Neural cell (in vitro differentiated cells): ENCODE results near the gene TLE1. TPM values are rescaled to one million over a fixed set of nuclear protein-coding genes. Genes with fewer than 3 reads are reported as not detected.

Source experiments
- H2AFZ ChIP-seq: fragments of 200-600, 300-800 bp; sonication (generic), shearing (Covaris generic); 2 replicates; pipeline ENCODE4 v1.6.0; 2014; ENCODE audit warnings: low read depth, mild to moderate bottlenecking, antibody characterized with exemption, low read length, moderate library complexity
- H3F3A ChIP-seq: fragments of 200-600 bp; shearing (Covaris generic); 2 replicates; pipeline ENCODE4 v1.6.1; 2016; ENCODE audit warnings: mild to moderate bottlenecking, moderate library complexity, mixed read lengths, antibody characterized with exemption, low read length; ENCODE audit not compliant: insufficient read depth, poor library complexity, severe bottlenecking
- H3K27ac ChIP-seq: fragments of 200-600, 300-800 bp; sonication (generic), shearing (Covaris generic); 2 replicates; pipeline ENCODE4 v1.5.1; 2014; ENCODE audit warnings: mild to moderate bottlenecking, low read length, moderate library complexity
- H3K27me3 ChIP-seq: fragments of 300-800, 200-600 bp; sonication (generic), shearing (Covaris generic); 2 replicates; pipeline ENCODE4 v1.6.0; 2014; ENCODE audit warnings: mild to moderate bottlenecking, low read depth, low read length, moderate library complexity; ENCODE audit not compliant: insufficient read depth
- H3K36me3 ChIP-seq: fragments of 300-800, 200-600 bp; sonication (generic), shearing (Covaris generic); 2 replicates; pipeline ENCODE4 v1.5.1; 2014; ENCODE audit warnings: mild to moderate bottlenecking, antibody characterized with exemption, low read length, moderate library complexity; ENCODE audit not compliant: insufficient read depth
- H3K4me2 ChIP-seq: fragments of 300-800, 200-600 bp; sonication (generic), shearing (Covaris generic); 2 replicates; pipeline ENCODE4 v1.6.0; 2014; ENCODE audit warnings: mild to moderate bottlenecking, low read length
- H3K4me3 ChIP-seq: fragments of 300-800, 200-600 bp; sonication (generic), shearing (Covaris generic); 2 replicates; pipeline ENCODE4 v1.5.1; 2014; ENCODE audit warnings: mild to moderate bottlenecking, low read length, moderate library complexity
- H3K79me2 ChIP-seq: fragments of 200-600 bp; shearing (Covaris generic); replicated peaks from 2 replicates; pipeline ENCODE4 v1.6.0; 2014; ENCODE audit warnings: mild to moderate bottlenecking, low read length, moderate library complexity; ENCODE audit not compliant: insufficient read depth
- H3K9ac ChIP-seq: fragments of 300-800, 200-600 bp; sonication (generic), shearing (Covaris generic); 2 replicates; pipeline ENCODE4 v1.6.1; 2016; ENCODE audit warnings: mild to moderate bottlenecking, low read length, mixed read lengths
- H3K9me2 ChIP-seq: fragments of 200-600 bp; shearing (Covaris generic); 2 replicates; pipeline ENCODE4 v1.6.1; 2016; ENCODE audit warnings: mild to moderate bottlenecking, low read length, mixed read lengths; ENCODE audit not compliant: insufficient read depth
- H3K9me3 ChIP-seq: fragments of 200-600, 300-800 bp; sonication (generic), shearing (Covaris generic); 2 replicates; pipeline ENCODE4 v1.6.1; 2016; ENCODE audit warnings: mild to moderate bottlenecking, mixed run types, low read length, moderate library complexity, mixed read lengths
- H4K20me1 ChIP-seq: fragments of 200-600 bp; shearing (Covaris generic); 2 replicates; pipeline ENCODE4 v1.6.1; 2016; ENCODE audit warnings: mild to moderate bottlenecking, mixed run types; ENCODE audit not compliant: insufficient read depth
- CTCF ChIP-seq: fragments of 450-650 bp; IDR thresholded peaks from 2 replicates; pipeline ENCODE4 v1.5.1; 2014; ENCODE audit warnings: antibody characterized with exemption, mild to moderate bottlenecking, moderate library complexity; ENCODE audit not compliant: poor library complexity, severe bottlenecking
- EP300 ChIP-seq: fragments of 450-650 bp; conservative IDR thresholded peaks from 2 replicates; pipeline ENCODE4 v1.6.1; 2014; ENCODE audit warnings: antibody characterized with exemption, mild to moderate bottlenecking, moderate library complexity; ENCODE audit not compliant: poor library complexity, severe bottlenecking
- EZH2 ChIP-seq: fragments of 200-600, 300-800 bp; shearing (Covaris generic), sonication (generic); IDR thresholded peaks from 2 replicates; pipeline ENCODE4 v1.6.1; 2014; ENCODE audit warnings: antibody characterized with exemption, low read length, borderline replicate concordance, mild to moderate bottlenecking; ENCODE audit not compliant: insufficient read depth, poor library complexity, severe bottlenecking
- MXI1 ChIP-seq: fragments of 450-650 bp; conservative IDR thresholded peaks from 2 replicates; pipeline ENCODE4 v1.6.1; 2014; ENCODE audit warnings: antibody characterized with exemption, mild to moderate bottlenecking; ENCODE audit not compliant: poor library complexity, severe bottlenecking
- POLR2AphosphoS5 ChIP-seq: IDR thresholded peaks from 2 replicates; pipeline ENCODE4 v1.6.1; 2012
- RAD21 ChIP-seq: fragments of 450-650 bp; conservative IDR thresholded peaks from 2 replicates; pipeline ENCODE4 v1.6.1; 2014; ENCODE audit warnings: antibody characterized with exemption, mild to moderate bottlenecking, moderate library complexity
- SMC3 ChIP-seq: fragments of 450-650 bp; conservative IDR thresholded peaks from 2 replicates; pipeline ENCODE4 v1.6.1; 2014; ENCODE audit warnings: antibody characterized with exemption, mild to moderate bottlenecking, moderate library complexity; ENCODE audit not compliant: poor library complexity
- TAF1 ChIP-seq: IDR thresholded peaks from 2 replicates; pipeline ENCODE4 v1.6.1; 2012; ENCODE audit warnings: low read depth
- polyA plus RNA-seq: library from polyadenylated mRNA; depleted of rRNA; stranded (reverse); fragments of >200 nt; gene quantifications from 2 replicates; pipeline ENCODE4 v1.2.3, GENCODE V29; 2014
- TF ChIP-seq, protein P1 (sequence below): IDR thresholded peaks from 2 replicates; pipeline ENCODE4 v1.6.1; 2012; ENCODE audit warnings: borderline replicate concordance

The TLE1 gene
- polyA plus RNA-seq, 1 donor from 2014 or later = 93.6 TPM

DNA sequence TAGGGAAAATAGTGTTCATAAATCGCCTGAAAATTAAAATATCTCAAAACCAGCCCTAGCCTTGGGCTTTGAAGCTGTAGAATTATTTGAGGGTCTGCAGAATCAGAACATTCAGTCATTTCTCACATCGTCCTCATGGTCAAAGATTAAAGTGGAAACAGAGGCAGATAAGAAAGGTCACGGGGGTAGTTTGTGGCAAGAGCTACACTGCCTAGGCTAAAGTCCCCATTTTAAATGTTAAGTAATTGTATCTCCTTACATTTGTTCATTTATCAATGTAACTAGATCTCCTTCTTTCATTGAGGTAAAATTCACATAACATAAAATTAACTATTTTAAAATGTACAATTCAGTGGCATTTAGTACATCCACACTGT is 139.2 kb downstream of the TLE1 start:
- Histone ChIP-seq H4K20me1 (no peaks in the 10 kb centered on the region), H3K4me2 (no peak overlapping the region), H3K9me3 (no peaks in the 10 kb centered on the region), H3K27ac (no peak overlapping the region), H3K27me3 (no peaks in the 10 kb centered on the region), H3K79me2 (no peaks in the 10 kb centered on the region), H3K36me3 (no peaks in the 10 kb centered on the region), H3K9me2 (no peaks in the 10 kb centered on the region), H3K9ac (no peak overlapping the region), H2AFZ (no peak overlapping the region), H3K4me3 (no peak overlapping the region), H3F3A (peaks cover 8% of the 10 kb centered on the region)
- no peak for TF ChIP-seq EZH2
- TF ChIP-seq CTCF = no peak
- TF ChIP-seq MXI1 = no peak
- no peak for TF ChIP-seq RAD21
- TF ChIP-seq POLR2AphosphoS5 = no peak
- no peak for TF ChIP-seq EP300
- TF ChIP-seq TAF1 = no peak
- TF ChIP-seq SMC3 = no peak
- TF ChIP-seq, protein P1, sequence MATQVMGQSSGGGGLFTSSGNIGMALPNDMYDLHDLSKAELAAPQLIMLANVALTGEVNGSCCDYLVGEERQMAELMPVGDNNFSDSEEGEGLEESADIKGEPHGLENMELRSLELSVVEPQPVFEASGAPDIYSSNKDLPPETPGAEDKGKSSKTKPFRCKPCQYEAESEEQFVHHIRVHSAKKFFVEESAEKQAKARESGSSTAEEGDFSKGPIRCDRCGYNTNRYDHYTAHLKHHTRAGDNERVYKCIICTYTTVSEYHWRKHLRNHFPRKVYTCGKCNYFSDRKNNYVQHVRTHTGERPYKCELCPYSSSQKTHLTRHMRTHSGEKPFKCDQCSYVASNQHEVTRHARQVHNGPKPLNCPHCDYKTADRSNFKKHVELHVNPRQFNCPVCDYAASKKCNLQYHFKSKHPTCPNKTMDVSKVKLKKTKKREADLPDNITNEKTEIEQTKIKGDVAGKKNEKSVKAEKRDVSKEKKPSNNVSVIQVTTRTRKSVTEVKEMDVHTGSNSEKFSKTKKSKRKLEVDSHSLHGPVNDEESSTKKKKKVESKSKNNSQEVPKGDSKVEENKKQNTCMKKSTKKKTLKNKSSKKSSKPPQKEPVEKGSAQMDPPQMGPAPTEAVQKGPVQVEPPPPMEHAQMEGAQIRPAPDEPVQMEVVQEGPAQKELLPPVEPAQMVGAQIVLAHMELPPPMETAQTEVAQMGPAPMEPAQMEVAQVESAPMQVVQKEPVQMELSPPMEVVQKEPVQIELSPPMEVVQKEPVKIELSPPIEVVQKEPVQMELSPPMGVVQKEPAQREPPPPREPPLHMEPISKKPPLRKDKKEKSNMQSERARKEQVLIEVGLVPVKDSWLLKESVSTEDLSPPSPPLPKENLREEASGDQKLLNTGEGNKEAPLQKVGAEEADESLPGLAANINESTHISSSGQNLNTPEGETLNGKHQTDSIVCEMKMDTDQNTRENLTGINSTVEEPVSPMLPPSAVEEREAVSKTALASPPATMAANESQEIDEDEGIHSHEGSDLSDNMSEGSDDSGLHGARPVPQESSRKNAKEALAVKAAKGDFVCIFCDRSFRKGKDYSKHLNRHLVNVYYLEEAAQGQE = no peak

DNA sequence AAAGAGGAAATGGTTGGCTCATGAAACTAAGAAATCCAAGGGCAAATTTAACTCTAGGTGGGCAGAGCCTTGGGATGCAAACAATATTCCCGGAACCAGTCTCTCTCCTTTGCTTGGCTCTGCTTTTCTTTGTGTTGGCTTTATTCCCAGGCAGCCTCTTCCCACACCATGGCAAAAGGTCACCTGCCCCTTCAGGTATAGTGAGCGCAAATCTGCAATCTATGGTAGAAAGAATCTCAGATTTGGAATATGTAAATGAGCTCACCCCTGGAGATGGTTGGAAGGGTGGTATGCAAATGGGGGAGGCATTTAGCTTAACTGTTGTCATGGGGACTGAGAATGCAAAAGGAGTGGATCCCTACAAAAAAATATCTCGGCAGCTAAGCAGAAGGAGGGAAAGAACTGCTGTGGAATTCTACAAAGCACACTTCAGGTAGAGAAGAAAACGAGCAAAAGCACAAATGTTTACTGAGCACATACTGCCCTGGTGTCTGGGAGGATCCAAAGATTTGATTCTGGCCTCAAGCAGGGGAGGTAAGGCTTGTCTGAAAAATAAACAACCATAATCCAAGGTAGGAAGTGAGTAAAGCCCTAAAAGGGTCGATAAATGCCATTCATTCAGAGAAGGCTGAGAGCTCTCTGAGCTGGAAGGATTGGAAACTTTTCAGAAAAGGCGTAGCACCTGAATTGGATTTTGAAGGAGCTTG is 139.7 kb downstream of the TLE1 start:
- no peak overlapping the region for H3K4me2 ChIP-seq
- no peak overlapping the region for H3K4me3 ChIP-seq
- no peaks in the 10 kb centered on the region for H3K9me2 ChIP-seq
- no peaks in the 10 kb centered on the region for H3K9me3 ChIP-seq
- TF ChIP-seq EZH2 (no peak), CTCF (no peak), EP300 (no peak)
- no peaks in the 10 kb centered on the region for H3K27me3 ChIP-seq
- H2AFZ ChIP-seq = no peak overlapping the region
- no peak overlapping the region for H3K9ac ChIP-seq
- no peaks in the 10 kb centered on the region for H4K20me1 ChIP-seq
- no peaks in the 10 kb centered on the region for H3K36me3 ChIP-seq
- no peaks in the 10 kb centered on the region for H3K79me2 ChIP-seq
- no peak overlapping the region for H3K27ac ChIP-seq
- H3F3A ChIP-seq = peaks cover 8% of the 10 kb centered on the region
